BJ (cell line): ENCODE results near the gene RRP1. TPM values are rescaled to one million over a fixed set of nuclear protein-coding genes. Genes with fewer than 3 reads are reported as not detected.

ENCODE experiments used
- CTCF ChIA-PET: fragments of 350-600 bp; formaldehyde crosslinking; extraction: SDS; loops from one replicate; lab custom pipeline; 2021; ENCODE audit warnings: antibody characterized with exemption, inconsistent platforms; lab: Yijun Ruan, JAX
- POLR2A ChIA-PET: fragments of 300-600 bp; sonication (Branson Sonifier 250); formaldehyde crosslinking; extraction: SDS; loops from one replicate; lab custom pipeline; 2021; ENCODE audit warnings: antibody characterized with exemption; lab: Charles Lee
- DNase-seq: peaks from one replicate; pipeline ENCODE4 v3.0.0-alpha.2; 2011; ENCODE audit warnings: low read depth
- H3K27me3 ChIP-seq: 2 replicates; pipeline ENCODE4 v1.6.0; 2011; ENCODE audit warnings: low read length; ENCODE audit not compliant: control insufficient read depth, insufficient read depth
- H3K36me3 ChIP-seq: 2 replicates; pipeline ENCODE4 v1.5.1; 2011; ENCODE audit warnings: low read length; ENCODE audit not compliant: control insufficient read depth, insufficient read depth
- H3K4me3 ChIP-seq: 2 replicates; pipeline ENCODE4 v1.5.1; 2011; ENCODE audit warnings: low read depth, mild to moderate bottlenecking, control low read depth, low read length
- CTCF ChIP-seq: IDR thresholded peaks from 2 replicates; pipeline ENCODE4 v1.5.1; 2011; ENCODE audit warnings: low read depth, mild to moderate bottlenecking, control low read depth, inconsistent platforms, low read length, moderate library complexity; ENCODE audit not compliant: insufficient read depth
- polyA plus RNA-seq: library from polyadenylated mRNA; depleted of rRNA; stranded (reverse); fragments of >200 nt; gene quantifications from 2 replicates; pipeline ENCODE4 v1.2.3, GENCODE V29; 2011

RRP1 gene
- polyA plus RNA-seq, 1 experiment, result 14.4 TPM

- Histone ChIP-seq H3K27me3 (no peaks in the 10 kb centered on the region; the same call in none of the 2 replicates), H3K4me3 (no peak overlapping the region), H3K36me3 (no peaks in the 10 kb centered on the region)
- POLR2A ChIA-PET, result no interaction called here
- CTCF ChIA-PET, result interaction anchor here (1.1 to 2.1 kb wide), 2 partner anchors 11 to 23 kb away, joined by 3 to 6 read pairs; no protein-coding TSS in a partner anchor
- no peak for DNase-seq
- no peak for TF ChIP-seq CTCF
Observed at GRCh38 chr21:43834146-43834905, 44.9 kb downstream of the RRP1 start.

GRCh38 chr21:43835050-43835449 is 45.7 kb downstream of the RRP1 start:
- CTCF ChIA-PET, result interaction anchor here (1.1 to 2.1 kb wide), 2 partner anchors 10 to 24 kb away, joined by 3 to 6 read pairs; no protein-coding TSS in a partner anchor
- POLR2A ChIA-PET, result no interaction called here
- TF ChIP-seq CTCF, result no peak
- Histone ChIP-seq H3K36me3 (no peaks in the 10 kb centered on the region), H3K4me3 (no peak overlapping the region), H3K27me3 (no peaks in the 10 kb centered on the region; the same call in none of the 2 replicates)
- DNase-seq, result no peak

DNA sequence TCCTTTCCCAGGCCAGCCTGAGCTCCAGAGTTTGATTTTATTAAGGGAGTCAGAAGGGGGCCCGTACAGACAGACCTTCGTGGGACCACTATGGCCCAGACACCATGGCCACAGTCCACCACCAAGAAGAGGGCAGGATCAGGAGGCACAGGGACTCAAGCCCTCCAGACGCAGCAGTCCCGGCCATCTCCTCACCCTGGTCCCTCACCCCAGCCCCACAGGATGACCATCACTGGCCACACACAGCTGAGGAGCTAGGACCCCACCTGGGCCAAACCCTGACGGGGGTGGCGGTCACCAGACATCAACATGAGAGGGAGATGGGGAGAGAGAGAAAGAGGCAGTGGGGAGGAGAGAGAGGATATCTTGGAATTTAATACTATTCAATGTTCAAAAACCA is 46.5 kb downstream of the RRP1 start:
- no peak for TF ChIP-seq CTCF
- ChIA-PET POLR2A (no interaction called here), CTCF (interaction anchor here (1.2 to 1.6 kb wide), 2 partner anchors 10 to 25 kb away, joined by 3 to 6 read pairs; no protein-coding TSS in a partner anchor)
- Histone ChIP-seq H3K36me3 (no peaks in the 10 kb centered on the region), H3K27me3 (no peaks in the 10 kb centered on the region; the same call in none of the 2 replicates), H3K4me3 (no peak overlapping the region)
- DNase-seq, result no peak

- ChIA-PET CTCF (interaction anchor here (1.2 to 1.6 kb wide), 3 partner anchors 9 to 26 kb away, joined by 3 to 6 read pairs (median 3); no protein-coding TSS in a partner anchor), POLR2A (no interaction called here)
- TF ChIP-seq CTCF, result no peak
- DNase-seq, result no peak
- no peaks in the 10 kb centered on the region for H3K36me3 ChIP-seq
- no peak overlapping the region for H3K4me3 ChIP-seq
- H3K27me3 ChIP-seq, result no peaks in the 10 kb centered on the region; the same call in none of the 2 replicates
Observed at GRCh38 chr21:43836616-43837015, 47.2 kb downstream of the RRP1 start.

- CTCF ChIA-PET, result no interaction called here
Observed at GRCh38 chr21:43840259-43840658, 50.9 kb downstream of the RRP1 start.

More at GRCh38 chr21:43840259-43840658, 50.9 kb downstream of the RRP1 start:
- POLR2A ChIA-PET, result no interaction called here
- Histone ChIP-seq H3K27me3 (no peaks in the 10 kb centered on the region; the same call in none of the 2 replicates), H3K4me3 (no peak overlapping the region), H3K36me3 (no peaks in the 10 kb centered on the region)
- DNase-seq, result no peak
- TF ChIP-seq CTCF, result no peak
